Stimulated activated CD4-positive, alpha-beta T cell treated with anti-CD3 and anti-CD28 coated beads, Interleukin-12 subunit alpha, Interleukin-12 subunit beta, amount 100 ng/mL, for 24 hours (primary cell): Measurements from ENCODE around the gene TNFSF15.

Source experiments
- DNase-seq, 2 experiments: peaks; one replicate each; pipeline ENCODE4 v3.0.0-alpha.2; 2020; ENCODE audit warnings: low read depth in 2 of 2

Gene TNFSF15

GRCh38 chr9:114789006-114789405 is 16.8 kb downstream of the TNFSF15 start:
- no peak for DNase-seq

GRCh38 chr9:114787781-114788498 is 17.9 kb downstream of the TNFSF15 start:
- no peak for DNase-seq

GRCh38 chr9:114787214-114787613 is 18.6 kb downstream of the TNFSF15 start:
- no peak for DNase-seq

GRCh38 chr9:114785866-114786650 is 19.8 kb downstream of the TNFSF15 start:
- no peak for DNase-seq

- no peak for DNase-seq
Observed at GRCh38 chr9:114784721-114785279, 21.0 kb downstream of the TNFSF15 start.

GRCh38 chr9:114782586-114782985 is 23.3 kb downstream of the TNFSF15 start:
- DNase-seq: no peak

GRCh38 chr9:114779352-114779845 is 26.4 kb downstream of the TNFSF15 start:
- no peak for DNase-seq

GRCh38 chr9:114777821-114778609 is 27.8 kb downstream of the TNFSF15 start:
- peak in 1 of 2 experiments; percentile 13 for DNase-seq

GRCh38 chr9:114776683-114777399 is 29.0 kb downstream of the TNFSF15 start:
- no peak for DNase-seq

- DNase-seq: no peak
Observed at GRCh38 chr9:114775981-114776380, 29.9 kb downstream of the TNFSF15 start.

GRCh38 chr9:114775121-114775520 is 30.7 kb downstream of the TNFSF15 start:
- DNase-seq: no peak

GRCh38 chr9:114774524-114774923 is 31.3 kb downstream of the TNFSF15 start:
- DNase-seq: no peak

GRCh38 chr9:114771889-114772288 is 34.0 kb downstream of the TNFSF15 start:
- DNase-seq: no peak

GRCh38 chr9:114770991-114771390 is 34.8 kb downstream of the TNFSF15 start:
- DNase-seq: no peak

GRCh38 chr9:114769624-114770023 is 36.2 kb downstream of the TNFSF15 start:
- no peak for DNase-seq

- no peak for DNase-seq
Observed at GRCh38 chr9:114763220-114763619, 42.6 kb downstream of the TNFSF15 start.

- DNase-seq: no peak
Observed at GRCh38 chr9:114761523-114761922, 44.3 kb downstream of the TNFSF15 start.

GRCh38 chr9:114759512-114760341 is 46.1 kb downstream of the TNFSF15 start:
- no peak for DNase-seq

GRCh38 chr9:114757984-114758383 is 47.9 kb downstream of the TNFSF15 start:
- no peak for DNase-seq

GRCh38 chr9:114757395-114757794 is 48.4 kb downstream of the TNFSF15 start:
- DNase-seq: no peak
